ENCODE measurements around the gene HIGD2A.

Gene HIGD2A

DNA sequence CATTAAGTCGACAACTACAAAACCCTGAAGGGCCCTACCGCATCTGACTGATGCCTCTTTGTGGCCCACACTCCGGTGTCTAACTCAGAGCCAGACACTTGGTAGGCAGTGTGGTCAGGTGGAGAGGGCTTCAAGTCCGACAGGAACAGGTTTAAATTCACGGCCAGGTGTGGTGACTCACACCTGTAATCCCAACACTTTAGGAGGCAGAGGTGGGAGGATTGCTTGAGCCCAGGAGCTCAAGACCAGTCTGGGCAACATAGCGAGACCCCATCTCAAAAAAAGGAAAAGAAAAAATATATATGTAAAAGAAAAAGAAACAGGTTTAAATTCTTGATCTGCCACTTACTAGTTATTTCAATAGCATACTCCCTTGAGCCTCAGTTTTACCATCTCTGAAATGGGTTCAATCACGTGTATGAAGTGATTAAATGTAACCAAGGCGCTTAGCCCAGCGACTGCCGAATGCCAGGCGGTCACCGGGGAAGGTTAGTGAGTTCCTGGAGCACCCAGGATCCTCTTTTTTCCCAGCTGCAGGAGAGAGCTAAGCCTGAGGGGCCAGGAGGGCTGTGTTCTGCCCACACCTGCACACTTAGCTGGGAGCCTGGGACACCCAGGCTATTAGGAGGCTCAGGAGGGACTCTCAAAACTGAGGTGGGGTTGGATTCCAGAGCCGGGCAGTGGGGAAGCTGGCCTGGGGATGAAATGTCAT, 26.8 kb downstream of the HIGD2A start:
- H3K27me3 Mint-ChIP-seq, result no peaks in the 10 kb centered on the region
- no peaks in the 10 kb centered on the region for H3K36me3 Mint-ChIP-seq
- peak overlapping the region; percentile 80 for H3K27ac Mint-ChIP-seq
- no peaks in the 10 kb centered on the region for H3K9me3 Mint-ChIP-seq (ENCODE audit: low read depth)
- peaks cover 41% of the 10 kb centered on the region for H3K4me1 Mint-ChIP-seq (ENCODE audit: low read depth)
- peak overlapping the region; percentile 88 for H3K4me3 Mint-ChIP-seq

DNA sequence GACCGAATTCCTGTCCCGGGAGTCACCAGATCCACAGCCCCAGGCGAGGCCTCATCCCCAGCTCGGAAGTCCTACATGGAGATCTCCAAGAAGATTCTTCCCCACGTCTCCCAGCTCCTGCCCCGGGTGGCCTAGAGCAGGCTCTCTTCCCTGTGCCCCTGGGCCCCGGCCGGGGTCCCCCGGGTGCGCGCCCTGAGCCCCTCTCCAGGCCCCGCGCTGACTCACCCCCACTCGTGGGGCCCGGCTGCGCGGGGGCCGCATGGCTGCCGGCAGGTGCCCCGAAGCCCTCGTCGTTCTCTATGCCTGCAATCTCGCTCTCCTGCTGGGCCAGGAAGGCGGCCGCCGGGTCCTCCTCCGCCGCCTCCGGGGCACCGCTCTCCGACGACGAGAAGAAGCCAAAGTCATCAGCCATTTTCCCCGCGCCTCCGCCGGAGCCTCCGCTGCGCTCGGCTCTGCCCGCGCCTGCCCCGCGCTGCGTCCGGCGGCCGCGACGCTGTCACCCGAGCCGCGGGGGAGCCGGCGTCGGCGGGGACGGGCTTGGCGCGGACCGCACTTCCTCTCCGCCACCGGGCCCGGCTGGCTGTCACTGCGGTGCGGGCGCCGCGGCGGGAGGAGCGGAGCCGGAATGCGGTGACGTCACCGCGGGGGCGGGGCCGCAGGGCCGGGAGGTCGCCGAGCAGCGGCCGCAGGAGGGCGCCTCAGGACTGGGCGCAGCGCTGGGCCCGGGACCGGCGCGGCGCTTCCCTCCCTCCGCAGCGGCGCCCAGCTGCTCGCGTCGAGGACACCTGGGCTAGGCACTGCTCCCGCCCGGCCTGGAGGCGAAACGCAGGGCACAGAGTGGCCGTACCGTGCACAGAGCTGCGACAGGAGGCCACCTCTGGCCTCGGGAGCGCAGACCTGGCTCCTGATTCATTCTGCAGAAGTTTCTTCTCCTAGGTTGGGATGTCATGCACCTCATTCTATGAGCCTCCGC, 27.7 kb downstream of the HIGD2A start, which contains the start of gene CLTB:
CLTB (minus strand) TSS at position 588 of the 973 bp plus-strand sequence; CDS start at position 412, 176 bp downstream.
- H3K27ac Mint-ChIP-seq, result peak within 1 kb of the TSS; percentile 80
- no peaks in the 10 kb centered on the region for H3K36me3 Mint-ChIP-seq
- H3K9me3 Mint-ChIP-seq (ENCODE audit: low read depth), result no peaks in the 10 kb centered on the region

DNA sequence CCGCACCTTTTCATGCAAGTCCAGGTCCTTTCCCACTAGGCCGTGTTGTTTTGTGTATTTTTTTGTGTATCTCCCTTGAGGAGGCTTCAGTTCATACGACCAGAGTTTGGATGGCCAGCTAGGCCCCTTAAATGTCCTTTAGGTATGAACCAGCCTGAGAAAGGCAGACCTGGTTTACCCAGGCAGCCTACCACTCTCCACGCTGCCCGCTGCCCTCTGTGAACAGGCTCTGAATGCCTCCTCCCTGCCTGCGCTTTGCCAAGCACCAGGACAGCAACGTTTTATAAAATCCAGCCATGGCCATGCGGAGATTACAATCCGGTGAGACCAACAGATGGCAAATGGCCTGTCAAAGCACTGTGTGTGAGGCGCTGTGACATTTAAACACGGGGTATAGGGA, 28.4 kb downstream of the HIGD2A start:
- Mint-ChIP-seq H3K36me3 (no peaks in the 10 kb centered on the region), H3K9me3 (ENCODE audit: low read depth) (no peaks in the 10 kb centered on the region), H3K27me3 (no peaks in the 10 kb centered on the region), H3K4me1 (ENCODE audit: low read depth) (peaks cover 34% of the 10 kb centered on the region), H3K27ac (peak overlapping the region; percentile 46), H3K4me3 (peak overlapping the region; percentile 75)

More for the DNA sequence above, 27.7 kb downstream of the HIGD2A start, which contains the start of gene CLTB:
- H3K4me3 Mint-ChIP-seq, result peak within 1 kb of the TSS; percentile 88
- no peaks in the 10 kb centered on the region for H3K27me3 Mint-ChIP-seq
- peaks cover 37% of the 10 kb centered on the region for H3K4me1 Mint-ChIP-seq (ENCODE audit: low read depth)

DNA sequence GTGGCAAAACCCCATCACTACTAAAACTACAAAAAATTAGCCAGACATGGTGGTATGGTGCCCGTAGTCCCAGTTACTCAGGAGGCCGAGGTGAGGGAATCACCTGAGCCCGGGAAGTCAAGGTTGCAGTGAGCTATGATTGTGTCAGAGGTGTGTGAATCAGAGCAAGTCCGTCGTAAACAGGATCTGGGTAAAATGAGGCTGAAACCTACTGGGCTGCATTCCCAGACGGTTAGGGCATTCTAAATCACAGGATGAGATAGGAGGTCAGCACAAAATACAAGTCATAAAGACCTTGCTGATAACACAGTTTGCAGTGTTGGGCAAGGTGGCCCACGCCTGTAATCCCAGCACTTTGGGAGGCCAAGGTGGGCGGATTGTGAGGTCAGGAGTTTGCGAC, 29.7 kb downstream of the HIGD2A start:
- no peaks in the 10 kb centered on the region for H3K9me3 Mint-ChIP-seq (ENCODE audit: low read depth)
- no peaks in the 10 kb centered on the region for H3K36me3 Mint-ChIP-seq
- no peaks in the 10 kb centered on the region for H3K27me3 Mint-ChIP-seq
- peaks cover 27% of the 10 kb centered on the region for H3K4me1 Mint-ChIP-seq (ENCODE audit: low read depth)
- no peak overlapping the region for H3K27ac Mint-ChIP-seq
- H3K4me3 Mint-ChIP-seq, result no peak overlapping the region

DNA sequence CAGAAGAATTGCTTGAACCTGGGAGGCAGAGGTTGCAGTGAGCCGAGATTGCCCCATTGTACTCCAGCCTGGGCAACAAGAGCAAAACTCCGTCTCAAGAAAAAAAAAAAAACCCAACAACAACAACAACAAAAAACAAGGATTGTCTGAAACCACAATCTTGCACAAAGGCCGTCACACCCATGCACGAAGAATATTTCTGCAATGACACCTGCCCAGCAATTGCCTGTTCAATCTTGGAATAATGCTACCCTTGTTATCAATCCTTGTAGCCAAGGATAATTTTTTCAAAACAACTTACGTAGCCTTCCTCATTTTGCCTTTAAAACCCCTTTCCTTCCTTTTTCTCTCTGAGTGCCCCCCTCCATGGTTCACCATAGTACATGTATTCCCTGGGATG, 31.5 kb downstream of the HIGD2A start:
- no peak overlapping the region for H3K27ac Mint-ChIP-seq

DNA sequence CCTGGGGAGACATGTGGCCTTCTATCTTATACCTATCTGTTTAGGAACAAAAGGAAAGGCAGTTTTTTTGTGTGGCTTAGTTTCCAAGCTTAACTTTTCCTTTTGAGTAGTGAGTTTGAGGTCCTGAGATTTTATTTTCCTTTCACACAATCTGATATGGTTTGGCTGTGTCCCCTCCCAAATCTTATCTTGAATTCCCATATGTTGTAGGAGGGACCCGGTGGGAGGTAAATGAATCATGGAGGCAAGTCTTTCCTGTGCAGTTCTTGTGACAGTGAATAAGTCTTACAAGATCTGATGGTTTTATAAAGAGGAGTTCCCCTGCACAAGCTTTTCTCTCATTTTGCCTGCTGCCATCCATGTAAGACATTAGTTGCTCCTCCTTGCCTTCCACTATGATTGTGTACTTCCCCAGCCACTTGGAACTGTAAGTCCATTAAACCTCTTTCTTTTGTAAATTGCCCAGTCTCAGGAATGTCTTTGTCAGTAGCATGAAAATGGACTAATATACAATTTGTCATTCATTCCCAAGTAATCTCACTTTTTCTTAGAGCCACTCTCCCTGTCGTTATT, 32.5 kb downstream of the HIGD2A start:
- H3K9me3 Mint-ChIP-seq (ENCODE audit: low read depth), result no peaks in the 10 kb centered on the region
- H3K4me3 Mint-ChIP-seq, result no peak overlapping the region
- H3K36me3 Mint-ChIP-seq, result peaks cover 2% of the 10 kb centered on the region
- no peaks in the 10 kb centered on the region for H3K27me3 Mint-ChIP-seq
- H3K4me1 Mint-ChIP-seq (ENCODE audit: low read depth), result peaks cover 7% of the 10 kb centered on the region
- H3K27ac Mint-ChIP-seq, result no peak overlapping the region

More for the DNA sequence above, 31.5 kb downstream of the HIGD2A start:
- Mint-ChIP-seq H3K4me1 (ENCODE audit: low read depth) (peaks cover 12% of the 10 kb centered on the region), H3K9me3 (ENCODE audit: low read depth) (no peaks in the 10 kb centered on the region), H3K27me3 (no peaks in the 10 kb centered on the region), H3K4me3 (no peak overlapping the region), H3K36me3 (no peaks in the 10 kb centered on the region)

DNA sequence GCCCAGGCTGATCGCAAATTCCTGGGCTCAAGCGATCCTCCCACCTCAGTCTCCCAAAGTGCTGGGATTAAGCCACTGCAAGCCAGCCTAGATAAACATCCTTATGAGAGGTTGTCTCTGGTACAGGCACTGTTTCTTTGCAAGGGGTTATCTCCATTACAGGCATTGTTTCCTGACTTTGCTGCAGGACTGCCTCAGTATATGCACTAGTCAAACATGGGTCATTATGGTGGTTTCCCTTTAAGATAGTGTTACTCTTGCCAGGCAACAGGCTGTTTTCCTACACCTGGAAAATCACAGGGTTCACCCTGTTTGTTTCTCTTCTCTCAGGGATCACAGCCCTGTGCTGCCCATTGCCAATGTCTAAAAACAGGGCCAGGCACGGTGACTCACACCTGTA, 35.6 kb downstream of the HIGD2A start:
- H3K9me3 Mint-ChIP-seq (ENCODE audit: low read depth), result no peaks in the 10 kb centered on the region
- H3K4me3 Mint-ChIP-seq, result no peak overlapping the region
- no peak overlapping the region for H3K27ac Mint-ChIP-seq
- no peaks in the 10 kb centered on the region for H3K4me1 Mint-ChIP-seq (ENCODE audit: low read depth)
- peaks cover 2% of the 10 kb centered on the region for H3K36me3 Mint-ChIP-seq
- no peaks in the 10 kb centered on the region for H3K27me3 Mint-ChIP-seq

DNA sequence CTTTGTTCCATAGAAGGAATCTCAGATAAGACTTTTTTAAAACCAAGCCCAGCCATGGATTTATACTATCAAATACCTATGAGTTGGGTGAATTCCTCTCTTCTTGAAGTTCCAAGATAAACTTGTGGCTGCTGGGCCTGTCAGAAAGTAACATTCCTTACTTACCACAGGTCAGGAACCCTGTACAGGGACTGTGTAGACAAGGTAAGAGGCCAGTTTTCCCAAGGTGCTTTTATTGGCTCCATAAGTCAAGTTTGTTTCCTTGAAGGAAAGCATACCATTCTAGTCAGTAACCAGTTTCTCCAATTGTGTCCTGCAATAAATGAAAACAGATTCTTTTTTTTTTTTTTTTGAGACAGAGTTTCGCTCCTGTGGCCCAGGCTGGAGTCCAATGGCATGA, 36.6 kb downstream of the HIGD2A start:
- Mint-ChIP-seq H3K4me1 (ENCODE audit: low read depth) (peaks cover 4% of the 10 kb centered on the region), H3K4me3 (no peak overlapping the region), H3K27me3 (no peaks in the 10 kb centered on the region), H3K27ac (no peak overlapping the region), H3K36me3 (peaks cover 2% of the 10 kb centered on the region), H3K9me3 (ENCODE audit: low read depth) (no peaks in the 10 kb centered on the region)

DNA sequence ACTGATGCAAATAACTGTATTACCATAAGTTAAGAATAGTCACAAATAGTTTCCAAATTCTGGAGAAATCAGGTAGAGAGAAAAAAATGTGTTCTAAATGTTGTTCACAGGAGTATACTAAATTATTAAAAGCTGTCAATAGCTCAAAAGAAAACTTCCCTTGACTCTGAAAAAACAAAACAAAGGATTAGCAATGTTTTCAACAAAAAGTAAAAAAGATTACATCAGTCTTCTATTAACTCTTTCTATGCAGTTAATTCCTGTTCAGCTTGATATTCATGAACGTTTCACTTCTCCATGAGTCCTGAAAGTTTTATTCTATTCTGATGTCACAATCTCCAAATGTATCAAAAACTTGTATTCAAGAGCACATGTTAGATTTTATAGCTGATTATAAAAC, 37.2 kb downstream of the HIGD2A start:
- Mint-ChIP-seq H3K27me3 (no peaks in the 10 kb centered on the region), H3K9me3 (ENCODE audit: low read depth) (no peaks in the 10 kb centered on the region), H3K4me1 (ENCODE audit: low read depth) (peaks cover 9% of the 10 kb centered on the region), H3K36me3 (peaks cover 2% of the 10 kb centered on the region), H3K27ac (no peak overlapping the region), H3K4me3 (no peak overlapping the region)

DNA sequence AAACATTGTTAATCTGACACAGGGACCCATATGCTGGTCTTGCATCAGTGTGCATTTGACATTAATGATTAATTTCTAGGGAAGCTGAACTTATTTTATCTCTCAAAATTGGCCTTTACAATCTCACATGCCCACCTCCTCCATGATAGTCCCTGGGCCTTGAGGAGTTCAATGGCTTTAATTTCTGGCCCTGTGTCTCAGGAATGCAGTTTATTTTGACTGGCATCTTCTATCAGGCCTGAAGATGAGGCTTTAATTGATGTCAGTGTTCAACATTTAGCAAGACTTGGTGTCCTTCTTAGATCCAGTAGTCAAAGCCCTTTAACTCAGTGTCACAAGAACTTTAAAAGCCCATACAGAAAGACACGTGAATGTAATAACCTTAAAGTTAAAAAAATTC, 38.3 kb downstream of the HIGD2A start:
- H3K9me3 Mint-ChIP-seq (ENCODE audit: low read depth), result no peaks in the 10 kb centered on the region
- no peaks in the 10 kb centered on the region for H3K27me3 Mint-ChIP-seq
- peaks cover 9% of the 10 kb centered on the region for H3K4me1 Mint-ChIP-seq (ENCODE audit: low read depth)
- no peak overlapping the region for H3K27ac Mint-ChIP-seq
- H3K36me3 Mint-ChIP-seq, result peaks cover 2% of the 10 kb centered on the region
- no peak overlapping the region for H3K4me3 Mint-ChIP-seq

DNA sequence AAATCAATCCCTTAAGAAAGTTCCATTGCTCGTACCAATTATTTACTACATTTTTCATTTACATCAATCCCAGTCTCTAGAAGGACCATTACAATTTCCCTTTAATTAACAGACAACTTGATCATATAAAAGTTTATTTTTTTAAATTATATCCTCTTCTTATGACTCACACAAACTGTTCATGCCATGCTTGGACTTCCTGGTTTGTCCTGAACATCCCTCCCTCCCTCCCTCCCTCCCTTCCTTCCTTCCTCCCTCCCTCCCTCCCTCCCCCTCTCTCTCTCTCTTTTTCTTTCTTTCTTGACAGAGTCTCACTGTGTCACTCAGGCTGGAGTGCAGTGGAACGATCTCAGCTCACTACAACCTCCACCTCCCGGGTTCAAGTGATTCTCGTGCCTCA, 39.4 kb downstream of the HIGD2A start:
- no peaks in the 10 kb centered on the region for H3K9me3 Mint-ChIP-seq (ENCODE audit: low read depth)
- no peak overlapping the region for H3K27ac Mint-ChIP-seq
- H3K27me3 Mint-ChIP-seq, result no peaks in the 10 kb centered on the region
- H3K36me3 Mint-ChIP-seq, result peaks cover 2% of the 10 kb centered on the region
- peaks cover 9% of the 10 kb centered on the region for H3K4me1 Mint-ChIP-seq (ENCODE audit: low read depth)
- H3K4me3 Mint-ChIP-seq, result no peak overlapping the region

DNA sequence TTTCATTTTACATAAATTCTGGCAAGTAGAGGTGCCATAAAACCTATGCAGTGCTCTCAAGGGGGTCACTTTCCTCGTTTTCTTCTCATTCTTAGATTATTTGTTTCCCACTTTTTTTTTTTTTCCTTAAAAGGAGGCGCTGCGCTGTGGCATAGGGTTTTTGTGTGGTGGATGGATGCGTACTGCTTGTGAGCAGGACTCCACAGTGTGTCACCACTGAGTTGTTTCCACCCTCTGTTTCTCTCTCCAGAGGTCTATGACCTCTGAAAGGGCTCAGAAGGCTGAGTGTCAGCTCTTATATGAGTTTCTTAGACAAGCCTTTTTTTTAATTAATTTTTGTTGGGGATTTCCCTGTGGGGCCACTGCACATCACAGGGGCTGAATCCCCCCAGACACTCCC, 41.4 kb downstream of the HIGD2A start:
- Mint-ChIP-seq H3K27ac (peak overlapping the region; percentile 34), H3K27me3 (no peaks in the 10 kb centered on the region), H3K9me3 (ENCODE audit: low read depth) (no peaks in the 10 kb centered on the region), H3K4me3 (no peak overlapping the region), H3K36me3 (peaks cover 2% of the 10 kb centered on the region), H3K4me1 (ENCODE audit: low read depth) (peaks cover 9% of the 10 kb centered on the region)

DNA sequence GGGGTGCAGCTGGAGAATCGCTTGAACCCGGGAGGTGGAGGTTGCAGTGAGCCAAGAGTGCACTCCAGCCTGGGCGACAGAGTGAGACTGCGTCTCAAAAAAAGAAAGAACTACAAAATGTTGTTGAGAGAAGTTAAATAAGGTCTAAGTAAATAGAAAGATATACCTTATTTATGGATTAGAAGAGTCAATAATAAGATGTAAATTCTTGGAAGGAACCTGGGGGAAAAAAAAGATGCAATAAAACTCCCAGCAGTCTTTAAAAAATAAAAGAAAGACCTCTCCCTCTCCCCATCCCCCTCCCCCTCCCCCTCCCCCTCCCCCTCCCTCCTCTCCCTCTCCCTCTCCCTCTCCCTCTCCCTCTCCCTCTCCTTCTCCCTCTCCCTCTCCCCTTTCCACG, 44.2 kb downstream of the HIGD2A start:
- H3K9me3 Mint-ChIP-seq (ENCODE audit: low read depth), result no peaks in the 10 kb centered on the region
- no peaks in the 10 kb centered on the region for H3K36me3 Mint-ChIP-seq
- no peak overlapping the region for H3K27ac Mint-ChIP-seq
- peaks cover 18% of the 10 kb centered on the region for H3K4me1 Mint-ChIP-seq (ENCODE audit: low read depth)
- H3K27me3 Mint-ChIP-seq, result no peaks in the 10 kb centered on the region
- H3K4me3 Mint-ChIP-seq, result no peak overlapping the region

DNA sequence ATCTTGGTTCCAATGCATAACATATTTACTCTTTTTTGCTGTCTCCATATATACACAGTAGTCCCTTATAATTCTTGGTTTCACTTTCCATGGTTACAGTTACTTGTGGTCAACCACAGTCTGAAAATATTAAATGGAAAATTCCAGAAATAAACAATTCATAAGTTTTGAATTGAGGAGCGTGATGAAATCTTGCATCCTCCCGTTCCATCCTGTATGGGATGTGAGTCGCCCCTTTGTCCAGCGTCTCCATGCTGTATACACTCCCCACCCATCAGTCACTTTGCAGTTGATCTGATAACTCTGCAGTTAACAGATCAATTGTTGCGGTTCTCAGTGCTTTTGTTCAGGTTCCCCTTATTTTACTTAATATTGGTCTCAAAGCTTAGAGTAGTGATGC, 48.1 kb downstream of the HIGD2A start:
- Mint-ChIP-seq H3K27ac (no peak overlapping the region), H3K27me3 (no peaks in the 10 kb centered on the region), H3K36me3 (no peaks in the 10 kb centered on the region)

More for the DNA sequence above, 48.1 kb downstream of the HIGD2A start:
- Mint-ChIP-seq H3K4me3 (peak overlapping the region; percentile 32), H3K4me1 (ENCODE audit: low read depth) (peaks cover 8% of the 10 kb centered on the region), H3K9me3 (ENCODE audit: low read depth) (no peaks in the 10 kb centered on the region)
